ENCODE results near the gene BPIFB4. TPM values are rescaled to one million over a fixed set of nuclear protein-coding genes. Genes with fewer than 3 reads are reported as not detected.

The BPIFB4 gene
- total RNA-seq, 1 donor from 2014 or later: not detected

DNA sequence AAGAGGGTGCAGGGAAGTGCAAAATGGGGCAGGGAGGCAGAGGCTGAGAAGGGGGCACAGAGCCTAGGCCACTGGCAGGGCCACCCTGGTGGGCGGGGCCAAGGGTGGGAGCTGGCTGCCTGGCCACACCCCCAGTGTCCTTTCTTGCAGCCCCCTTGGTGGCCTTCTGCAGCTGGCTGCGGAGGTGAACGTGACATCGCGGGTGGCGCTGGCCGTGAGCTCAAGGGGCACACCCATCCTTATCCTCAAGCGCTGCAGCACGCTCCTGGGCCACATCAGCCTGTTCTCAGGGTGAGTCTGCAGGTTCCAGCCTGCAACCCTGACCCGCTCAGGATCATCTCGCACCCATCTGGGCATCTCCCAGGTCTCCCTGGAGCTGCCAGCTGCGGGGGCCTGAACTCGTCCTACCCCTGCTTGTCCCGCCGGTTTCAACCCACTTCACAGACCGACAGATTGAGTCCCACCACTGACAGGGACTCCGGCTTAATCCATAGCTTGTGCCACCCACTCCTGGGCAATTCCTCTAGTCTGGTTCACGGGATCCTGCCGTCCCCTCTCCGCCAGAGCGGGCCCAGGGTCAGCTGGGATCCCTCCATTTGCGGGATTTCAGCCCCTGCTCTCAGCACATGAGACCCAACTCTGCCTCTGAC is 19.6 kb upstream of the BPIFB4 start:
- H3K27me3 Mint-ChIP-seq (ENCODE audit: low read depth): peaks cover 28% of the 10 kb centered on the region
- H3K4me1 Mint-ChIP-seq (ENCODE audit: low read depth): no peaks in the 10 kb centered on the region
- DNase-seq (ENCODE audit: low spot score): peak; percentile 77

DNA sequence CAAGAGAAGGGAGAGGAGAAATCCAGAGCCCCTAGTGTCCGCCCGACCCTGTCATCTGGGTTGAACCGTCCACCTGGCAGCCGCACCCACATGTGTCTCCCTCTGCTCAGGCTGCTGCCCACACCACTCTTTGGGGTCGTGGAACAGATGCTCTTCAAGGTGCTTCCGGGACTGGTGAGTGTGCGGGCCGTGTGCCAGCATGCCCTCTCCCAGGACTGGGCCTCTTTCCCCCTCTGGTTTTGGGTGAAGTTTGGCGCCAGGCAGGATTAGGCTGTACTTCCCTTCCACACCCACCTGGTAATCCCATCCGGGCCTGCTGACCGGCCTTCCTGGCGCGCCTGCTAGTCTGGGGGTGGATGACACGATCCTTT is 17.8 kb upstream of the BPIFB4 start:
- no peak overlapping the region for H3K4me3 Mint-ChIP-seq (ENCODE audit: unreplicated experiment)
- H3K27me3 Mint-ChIP-seq (ENCODE audit: low read depth): peaks cover 20% of the 10 kb centered on the region
- H3K36me3 Mint-ChIP-seq (ENCODE audit: low read depth): no peaks in the 10 kb centered on the region
- no peaks in the 10 kb centered on the region for H3K9me3 Mint-ChIP-seq (ENCODE audit: low read depth)
- no peak overlapping the region for H3K27ac Mint-ChIP-seq (ENCODE audit: unreplicated experiment)
- H3K4me1 Mint-ChIP-seq (ENCODE audit: low read depth): no peaks in the 10 kb centered on the region
- TF ChIP-seq, protein P1, sequence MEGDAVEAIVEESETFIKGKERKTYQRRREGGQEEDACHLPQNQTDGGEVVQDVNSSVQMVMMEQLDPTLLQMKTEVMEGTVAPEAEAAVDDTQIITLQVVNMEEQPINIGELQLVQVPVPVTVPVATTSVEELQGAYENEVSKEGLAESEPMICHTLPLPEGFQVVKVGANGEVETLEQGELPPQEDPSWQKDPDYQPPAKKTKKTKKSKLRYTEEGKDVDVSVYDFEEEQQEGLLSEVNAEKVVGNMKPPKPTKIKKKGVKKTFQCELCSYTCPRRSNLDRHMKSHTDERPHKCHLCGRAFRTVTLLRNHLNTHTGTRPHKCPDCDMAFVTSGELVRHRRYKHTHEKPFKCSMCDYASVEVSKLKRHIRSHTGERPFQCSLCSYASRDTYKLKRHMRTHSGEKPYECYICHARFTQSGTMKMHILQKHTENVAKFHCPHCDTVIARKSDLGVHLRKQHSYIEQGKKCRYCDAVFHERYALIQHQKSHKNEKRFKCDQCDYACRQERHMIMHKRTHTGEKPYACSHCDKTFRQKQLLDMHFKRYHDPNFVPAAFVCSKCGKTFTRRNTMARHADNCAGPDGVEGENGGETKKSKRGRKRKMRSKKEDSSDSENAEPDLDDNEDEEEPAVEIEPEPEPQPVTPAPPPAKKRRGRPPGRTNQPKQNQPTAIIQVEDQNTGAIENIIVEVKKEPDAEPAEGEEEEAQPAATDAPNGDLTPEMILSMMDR (IDR thresholded peaks at IDR 0.05): no peak
- no peak for DNase-seq (ENCODE audit: low spot score)

More for the DNA sequence above, 19.6 kb upstream of the BPIFB4 start:
- Mint-ChIP-seq H3K27ac (ENCODE audit: unreplicated experiment) (no peak overlapping the region), H3K4me3 (ENCODE audit: unreplicated experiment) (no peak overlapping the region), H3K36me3 (ENCODE audit: low read depth) (no peaks in the 10 kb centered on the region), H3K9me3 (ENCODE audit: low read depth) (no peaks in the 10 kb centered on the region)
- TF ChIP-seq, protein P1 (IDR thresholded peaks at IDR 0.05): no peak

DNA sequence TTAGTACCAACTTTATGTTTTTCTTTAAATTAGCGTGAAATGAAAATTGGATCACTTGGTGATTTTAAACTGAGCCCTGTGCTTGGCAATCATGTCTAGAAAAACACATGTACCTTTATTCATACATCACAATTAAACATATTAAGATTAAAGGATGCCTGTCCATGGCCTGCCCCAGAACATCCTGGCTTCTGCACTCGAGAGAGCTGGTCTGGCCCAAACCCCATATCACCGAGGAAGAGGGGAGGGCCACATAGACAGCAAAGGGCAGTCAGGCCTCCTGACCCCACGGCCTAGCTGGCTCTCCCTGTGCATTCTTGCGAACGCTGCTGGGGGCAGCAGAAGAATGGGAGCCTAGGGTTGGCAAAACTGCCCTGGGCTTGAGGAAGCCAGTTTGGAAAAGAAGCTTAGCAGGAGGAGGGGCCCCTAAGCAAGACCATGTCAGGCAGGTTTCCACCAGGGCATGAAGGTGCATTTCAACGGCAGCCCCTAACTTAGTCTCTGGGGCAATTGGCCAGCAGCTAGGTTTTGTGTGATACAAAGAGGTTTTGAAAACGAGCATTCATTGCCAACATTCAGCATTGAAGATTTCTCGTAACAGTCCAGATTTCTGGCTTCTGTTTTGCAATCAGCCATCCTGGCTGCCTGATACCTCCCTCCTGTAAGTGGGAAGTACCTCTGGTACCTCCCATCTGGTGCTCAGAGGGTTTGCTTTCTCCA is 17.2 kb upstream of the BPIFB4 start:
- no peaks in the 10 kb centered on the region for H3K36me3 Mint-ChIP-seq (ENCODE audit: low read depth)
- H3K4me3 Mint-ChIP-seq (ENCODE audit: unreplicated experiment): no peak overlapping the region
- H3K27ac Mint-ChIP-seq (ENCODE audit: unreplicated experiment): no peak overlapping the region
- H3K27me3 Mint-ChIP-seq (ENCODE audit: low read depth): peaks cover 22% of the 10 kb centered on the region
- no peaks in the 10 kb centered on the region for H3K9me3 Mint-ChIP-seq (ENCODE audit: low read depth)
- TF ChIP-seq, protein P1 (IDR thresholded peaks at IDR 0.05): no peak
- no peaks in the 10 kb centered on the region for H3K4me1 Mint-ChIP-seq (ENCODE audit: low read depth)
- peak; percentile 32 for DNase-seq (ENCODE audit: low spot score)

DNA sequence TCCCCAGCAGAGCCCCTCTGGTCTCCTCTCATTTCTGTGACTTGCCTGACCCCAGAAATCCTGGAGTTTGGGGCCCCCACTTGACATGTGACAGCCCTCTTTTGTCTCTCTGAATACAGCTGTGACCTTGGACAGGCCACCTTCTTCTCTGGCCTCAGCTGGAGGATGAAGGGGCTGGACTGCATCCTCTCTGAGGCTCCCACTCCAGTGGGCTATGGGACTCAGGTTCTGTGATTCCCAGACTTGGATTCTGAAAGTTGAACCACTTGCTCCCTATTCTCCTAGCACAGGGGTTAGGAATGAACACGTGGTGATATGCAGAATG is 16.7 kb upstream of the BPIFB4 start:
- Mint-ChIP-seq H3K4me3 (ENCODE audit: unreplicated experiment) (no peak overlapping the region), H3K27ac (ENCODE audit: unreplicated experiment) (no peak overlapping the region), H3K4me1 (ENCODE audit: low read depth) (no peaks in the 10 kb centered on the region), H3K27me3 (ENCODE audit: low read depth) (peaks cover 20% of the 10 kb centered on the region), H3K9me3 (ENCODE audit: low read depth) (no peaks in the 10 kb centered on the region), H3K36me3 (ENCODE audit: low read depth) (no peaks in the 10 kb centered on the region)
- DNase-seq (ENCODE audit: low spot score): peak; percentile 13
- TF ChIP-seq, protein P1 (IDR thresholded peaks at IDR 0.05): no peak

DNA sequence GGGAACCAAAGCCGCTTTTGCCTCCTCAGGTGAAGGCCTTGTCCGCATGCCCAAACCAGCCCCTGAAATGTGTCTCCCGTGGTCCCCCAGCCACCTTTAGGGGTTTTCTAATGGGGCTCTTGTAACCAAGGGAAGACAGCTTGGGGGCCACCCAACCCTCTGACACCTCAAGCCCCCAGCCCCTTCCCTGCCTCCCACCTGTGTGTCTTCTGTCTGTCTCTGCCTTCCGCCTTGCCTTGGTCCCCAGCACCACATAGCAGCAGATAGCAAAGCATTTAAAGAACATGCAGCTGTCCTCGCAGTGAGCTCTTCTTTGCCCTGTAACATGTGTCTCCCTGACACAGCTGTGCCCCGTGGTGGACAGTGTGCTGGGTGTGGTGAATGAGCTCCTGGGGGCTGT is 16.2 kb upstream of the BPIFB4 start:
- H3K4me1 Mint-ChIP-seq (ENCODE audit: low read depth): no peaks in the 10 kb centered on the region
- H3K27ac Mint-ChIP-seq (ENCODE audit: unreplicated experiment): no peak overlapping the region
- no peaks in the 10 kb centered on the region for H3K36me3 Mint-ChIP-seq (ENCODE audit: low read depth)
- no peaks in the 10 kb centered on the region for H3K9me3 Mint-ChIP-seq (ENCODE audit: low read depth)
- DNase-seq (ENCODE audit: low spot score): no peak
- TF ChIP-seq, protein P1 (IDR thresholded peaks at IDR 0.05): no peak
- H3K27me3 Mint-ChIP-seq (ENCODE audit: low read depth): peaks cover 21% of the 10 kb centered on the region
- H3K4me3 Mint-ChIP-seq (ENCODE audit: unreplicated experiment): no peak overlapping the region

All from chondrocyte (in vitro differentiated cells).